GM23338 (cell line): ENCODE results near the gene AFTPH. TPM values are rescaled to one million over a fixed set of nuclear protein-coding genes. Genes with fewer than 3 reads are reported as not detected.

Experiments
- ATAC-seq: fragments of 200-7000 bp; cut with Tn5 transposase; 3 replicates; pipeline ENCODE4 v1.9.1; 2020
- DNase-seq: peaks from one replicate; pipeline ENCODE4 v3.0.0-alpha.2; 2015; ENCODE audit warnings: low spot score
- H2AFZ ChIP-seq: fragments of 200-600 bp; sonication (generic); 2 replicates; pipeline ENCODE4 v1.8.0; 2016; ENCODE audit warnings: antibody characterized with exemption, mild to moderate bottlenecking, moderate library complexity
- H3F3A ChIP-seq: fragments of 200-600 bp; sonication (generic); replicated peaks from 2 replicates; pipeline ENCODE4 v1.8.0; 2017; ENCODE audit warnings: antibody characterized with exemption, mixed run types, low read depth
- H3K27ac ChIP-seq: fragments of 200-600 bp; sonication (generic); 2 replicates; pipeline ENCODE4 v1.6.1; 2016; ENCODE audit warnings: low read depth
- H3K27me3 ChIP-seq: fragments of 200-600 bp; sonication (generic); 2 replicates; pipeline ENCODE4 v1.8.0; 2016; ENCODE audit warnings: mild to moderate bottlenecking, mixed run types, moderate library complexity; ENCODE audit not compliant: insufficient read depth
- H3K36me3 ChIP-seq: fragments of 200-600 bp; sonication (generic); 2 replicates; pipeline ENCODE4 v1.8.0; 2016; ENCODE audit warnings: mild to moderate bottlenecking; ENCODE audit not compliant: insufficient read depth
- H3K4me1 ChIP-seq: fragments of 200-600 bp; sonication (generic); 2 replicates; pipeline ENCODE4 v1.8.0; 2016; ENCODE audit warnings: mild to moderate bottlenecking, moderate library complexity; ENCODE audit not compliant: insufficient read depth
- H3K4me2 ChIP-seq: fragments of 200-600 bp; sonication (generic); 2 replicates; pipeline ENCODE4 v1.7.1; 2017; ENCODE audit warnings: mixed run types
- H3K4me3 ChIP-seq: fragments of 200-600 bp; sonication (generic); 2 replicates; pipeline ENCODE4 v1.6.1; 2016; ENCODE audit warnings: mixed run types
- H3K79me2 ChIP-seq: fragments of 200-600 bp; sonication (generic); replicated peaks from 2 replicates; pipeline ENCODE4 v1.8.0; 2017; ENCODE audit warnings: mild to moderate bottlenecking; ENCODE audit not compliant: insufficient read depth
- H3K9me2 ChIP-seq: fragments of 200-600 bp; sonication (generic); 2 replicates; pipeline ENCODE4 v1.8.0; 2017; ENCODE audit not compliant: insufficient read depth
- H4K20me1 ChIP-seq: fragments of 200-600 bp; sonication (generic); replicated peaks from 2 replicates; pipeline ENCODE4 v1.8.0; 2017; ENCODE audit warnings: mild to moderate bottlenecking; ENCODE audit not compliant: insufficient read depth
- H3K27ac Mint-ChIP-seq: 2 replicates; pipeline ENCODE4 v1.8.0; 2020; ENCODE audit warnings: inconsistent platforms, mild to moderate bottlenecking, moderate library complexity, mixed read lengths
- H3K27me3 Mint-ChIP-seq: 3 replicates; pipeline ENCODE4 v1.8.0; 2022; ENCODE audit warnings: low read depth, mild to moderate bottlenecking, moderate library complexity, mixed read lengths, inconsistent platforms; ENCODE audit not compliant: insufficient read depth, poor library complexity
- H3K36me3 Mint-ChIP-seq: 3 replicates; pipeline ENCODE4 v1.8.0; 2021; ENCODE audit warnings: low read depth, mild to moderate bottlenecking, inconsistent platforms, moderate library complexity, mixed read lengths
- H3K4me1 Mint-ChIP-seq: 3 replicates; pipeline ENCODE4 v1.8.0; 2020; ENCODE audit warnings: mild to moderate bottlenecking, inconsistent platforms, mixed read lengths
- H3K4me3 Mint-ChIP-seq: 3 replicates; pipeline ENCODE4 v1.8.0; 2021; ENCODE audit warnings: moderate library complexity, mild to moderate bottlenecking, inconsistent platforms, mixed read lengths
- H3K9me3 Mint-ChIP-seq: 3 replicates; pipeline ENCODE4 v1.8.0; 2020; ENCODE audit warnings: moderate library complexity, mild to moderate bottlenecking, inconsistent platforms, mixed read lengths
- CREB1 ChIP-seq: fragments of 250-450 bp; sonication (Bioruptor Pico); IDR thresholded peaks from 2 replicates; pipeline ENCODE4 v1.5.0; 2020; ENCODE audit warnings: low read depth, mild to moderate bottlenecking, moderate library complexity
- ETS1 ChIP-seq: IDR thresholded peaks from 2 replicates; pipeline ENCODE4 v1.6.1; 2016; ENCODE audit warnings: antibody characterized with exemption
- EZH2 ChIP-seq: fragments of 200-600 bp; sonication (generic); IDR thresholded peaks from one replicate; pipeline ENCODE4 v1.8.0; 2017; ENCODE audit warnings: antibody characterized with exemption, mild to moderate bottlenecking, low read depth; ENCODE audit not compliant: unreplicated experiment
- EZH2phosphoT487 ChIP-seq: fragments of 200-600 bp; sonication (generic); IDR thresholded peaks from one replicate; pipeline ENCODE4 v1.8.1; 2018; ENCODE audit warnings: antibody characterized with exemption; ENCODE audit not compliant: unreplicated experiment
- JUNB ChIP-seq: IDR thresholded peaks from one replicate; pipeline ENCODE4 v1.6.1; 2016; ENCODE audit warnings: antibody characterized with exemption; ENCODE audit not compliant: unreplicated experiment
- NANOG ChIP-seq: IDR thresholded peaks from 2 replicates; pipeline ENCODE4 v1.6.1; 2016; ENCODE audit warnings: antibody characterized with exemption, borderline replicate concordance
- POLR2AphosphoS5 ChIP-seq: IDR thresholded peaks from 2 replicates; pipeline ENCODE4 v1.6.1; 2016; ENCODE audit warnings: antibody characterized with exemption, low read depth
- REST ChIP-seq: IDR thresholded peaks from one replicate; pipeline ENCODE4 v1.6.1; 2018; ENCODE audit warnings: antibody characterized with exemption; ENCODE audit not compliant: unreplicated experiment
- STAT1 ChIP-seq: IDR thresholded peaks from one replicate; pipeline ENCODE4 v1.6.1; 2016; ENCODE audit warnings: antibody characterized with exemption; ENCODE audit not compliant: unreplicated experiment
- ZNF114 ChIP-seq: fragments of 250-450 bp; sonication (Bioruptor Pico); IDR thresholded peaks from 2 replicates; pipeline ENCODE4 v1.5.0; 2020; ENCODE audit warnings: mild to moderate bottlenecking, moderate library complexity
- ZNF331 ChIP-seq: fragments of 250-450 bp; sonication (Bioruptor Pico); IDR thresholded peaks from 2 replicates; pipeline ENCODE4 v1.5.0; 2020; ENCODE audit warnings: low read depth, mild to moderate bottlenecking, moderate library complexity
- polyA plus RNA-seq: library from polyadenylated mRNA; unstranded; fragments of >200 nt; fragmentation: Nextera tagmentation; extraction: Ambion mirVana; gene quantifications from 2 replicates; pipeline ENCODE4 v1.2.1, GENCODE V29; 2016
- total RNA-seq: library from RNA; depleted of rRNA; stranded (reverse); fragments of >200 nt; shearing (Covaris generic); gene quantifications from 2 replicates; pipeline ENCODE4 v1.2.3, GENCODE V29; 2014
- TF ChIP-seq, protein P1 (sequence below), 2 experiments: fragments of 200-600 bp in 1 of 2; sonication (generic) in 1 of 2; conservative IDR thresholded peaks; 2 replicates each; pipeline versions ENCODE4 v1.5.1 to v1.6.1; 2016 to 2017; ENCODE audit warnings: antibody characterized with exemption in 2 of 2, low read depth in 2 of 2, mild to moderate bottlenecking in 2 of 2, moderate library complexity in 1 of 2

The AFTPH gene
- total and polyA plus RNA-seq, 2 experiments from 2014 or later, result 14.9 to 20.6 TPM

- TF ChIP-seq, protein P1, sequence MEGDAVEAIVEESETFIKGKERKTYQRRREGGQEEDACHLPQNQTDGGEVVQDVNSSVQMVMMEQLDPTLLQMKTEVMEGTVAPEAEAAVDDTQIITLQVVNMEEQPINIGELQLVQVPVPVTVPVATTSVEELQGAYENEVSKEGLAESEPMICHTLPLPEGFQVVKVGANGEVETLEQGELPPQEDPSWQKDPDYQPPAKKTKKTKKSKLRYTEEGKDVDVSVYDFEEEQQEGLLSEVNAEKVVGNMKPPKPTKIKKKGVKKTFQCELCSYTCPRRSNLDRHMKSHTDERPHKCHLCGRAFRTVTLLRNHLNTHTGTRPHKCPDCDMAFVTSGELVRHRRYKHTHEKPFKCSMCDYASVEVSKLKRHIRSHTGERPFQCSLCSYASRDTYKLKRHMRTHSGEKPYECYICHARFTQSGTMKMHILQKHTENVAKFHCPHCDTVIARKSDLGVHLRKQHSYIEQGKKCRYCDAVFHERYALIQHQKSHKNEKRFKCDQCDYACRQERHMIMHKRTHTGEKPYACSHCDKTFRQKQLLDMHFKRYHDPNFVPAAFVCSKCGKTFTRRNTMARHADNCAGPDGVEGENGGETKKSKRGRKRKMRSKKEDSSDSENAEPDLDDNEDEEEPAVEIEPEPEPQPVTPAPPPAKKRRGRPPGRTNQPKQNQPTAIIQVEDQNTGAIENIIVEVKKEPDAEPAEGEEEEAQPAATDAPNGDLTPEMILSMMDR (conservative IDR thresholded peaks at IDR 0.05; ENCODE audit: low read depth in 2 of 2), result no peak
- no peak for TF ChIP-seq EZH2
- TF ChIP-seq ZNF331 (CRISPR knock-in tag), result no peak
These were observed 105.7 kb downstream of the AFTPH start (continued) for GRCh38 chr2:64629875-64630274.

- peaks cover 17% of the 10 kb centered on the region for H3K4me1 ChIP-seq
- H3K27ac ChIP-seq, result no peak overlapping the region
- no peak overlapping the region for H3K4me2 ChIP-seq
- no peaks in the 10 kb centered on the region for H3K36me3 ChIP-seq
- Mint-ChIP-seq H3K27ac (no peak overlapping the region), H3K36me3 (peaks cover 6% of the 10 kb centered on the region), H3K27me3 (peaks cover 6% of the 10 kb centered on the region), H3K9me3 (no peaks in the 10 kb centered on the region), H3K4me3 (no peak overlapping the region), H3K4me1 (peaks cover 21% of the 10 kb centered on the region)
- ATAC-seq, result no peak
- H3K9me2 ChIP-seq, result no peaks in the 10 kb centered on the region
- DNase-seq, result no peak
- H3K27me3 ChIP-seq, result no peaks in the 10 kb centered on the region
- H3K79me2 ChIP-seq, result no peaks in the 10 kb centered on the region
- H4K20me1 ChIP-seq, result peaks cover 7% of the 10 kb centered on the region; the same call in 1 of the 2 replicates
- no peaks in the 10 kb centered on the region for H3F3A ChIP-seq
- H2AFZ ChIP-seq, result no peak overlapping the region
- no peak overlapping the region for H3K4me3 ChIP-seq
- no peak for TF ChIP-seq ZNF114 (CRISPR knock-in tag)
- TF ChIP-seq, protein P1 (conservative IDR thresholded peaks at IDR 0.05; ENCODE audit: low read depth in 2 of 2), result no peak
- no peak for TF ChIP-seq ZNF331 (CRISPR knock-in tag)
- TF ChIP-seq CREB1, result no peak
- TF ChIP-seq STAT1, result no peak
- TF ChIP-seq NANOG, result no peak
- TF ChIP-seq EZH2phosphoT487, result no peak
- TF ChIP-seq JUNB, result no peak
- no peak for TF ChIP-seq ETS1
- TF ChIP-seq POLR2AphosphoS5, result no peak
- TF ChIP-seq REST, result no peak
- TF ChIP-seq EZH2, result no peak
These were observed 106.6 kb downstream of the AFTPH start for GRCh38 chr2:64630752-64631151.
